Lower leg skin (tissue), 4 donors: ENCODE data around the gene NSMF. TPM values are rescaled to one million over a fixed set of nuclear protein-coding genes. Genes with fewer than 3 reads are reported as not detected.

Source experiments
- DNase-seq, 2 donors: peaks; one replicate each; pipeline ENCODE4 v3.0.0-alpha.2; 2019; ENCODE audit warnings: low spot score in 2 of 2
- H3K4me3 ChIP-seq: fragments of 200-600 bp; sonication (generic); 2 replicates; pipeline ENCODE4 v1.5.1; 2017; ENCODE audit warnings: mild to moderate bottlenecking, low read depth; ENCODE audit not compliant: poor library complexity, severe bottlenecking
- CTCF ChIP-seq, 3 donors: fragments of 450-650 bp; IDR thresholded peaks; one replicate each; pipeline ENCODE4 v1.5.1; 2016; ENCODE audit warnings: antibody characterized with exemption in 3 of 3, mild to moderate bottlenecking in 3 of 3, moderate library complexity in 2 of 3
- POLR2A ChIP-seq, 2 donors: fragments of 450-650 bp; IDR thresholded peaks; one replicate each; pipeline ENCODE4 v1.6.1; 2016 to 2017; ENCODE audit warnings: antibody characterized with exemption in 2 of 2, mild to moderate bottlenecking in 1 of 2, moderate library complexity in 1 of 2
- WGBS, 2 donors: methylation state at CpG; one replicate each; pipeline ENCODE4 v1.1.5; 2018; 5-methylcytosine and 5-hydroxymethylcytosine counted together
- intact Hi-C: fragments of 100-400 bp; cut with DNase I; formaldehyde crosslinking; loops from one replicate; pipeline ENCODE4 v1.15.0; 2023; ENCODE audit warnings: low total_unique reads
- total RNA-seq, 4 donors: library from RNA; depleted of rRNA; stranded (reverse); fragments of >200 nt; gene quantifications; one replicate each; pipeline ENCODE4 v1.1.0, GENCODE V29; 2016

NSMF gene
- total RNA-seq, 4 donors from 2014 or later: 18.6 to 41.8 (median 24.3) TPM

- peak in 1 of 2 donors; percentile 85 for DNase-seq
- TF ChIP-seq POLR2A (IDR thresholded peaks at IDR 0.05) (no peak), CTCF (IDR thresholded peaks at IDR 0.05) (no peak)
- 90 to 94% methylated on average over 9 to 10 of the region's 10 CpGs for WGBS, 2 donors
- no peak overlapping the region for H3K4me3 ChIP-seq
- intact Hi-C loops: loop anchor here (5.0 kb wide), 1 partner anchor 155 kb away; no protein-coding TSS in a partner anchor
These were observed 2.2 kb downstream of the NSMF start for GRCh38 chr9:137456864-137457405.

- no peak overlapping the region for H3K4me3 ChIP-seq
- WGBS, 2 donors: 82 to 88% methylated on average over 12 of the region's 12 CpGs
- intact Hi-C loops: loop anchor here (5.0 kb wide), 1 partner anchor 156 kb away; no protein-coding TSS in a partner anchor
- no peak for TF ChIP-seq POLR2A (IDR thresholded peaks at IDR 0.05)
- TF ChIP-seq CTCF (IDR thresholded peaks at IDR 0.05): no peak
- peak in 1 of 2 donors; percentile 80 for DNase-seq
These were observed 2.9 kb downstream of the NSMF start for GRCh38 chr9:137456061-137456863.

- H3K4me3 ChIP-seq: no peak overlapping the region
- TF ChIP-seq POLR2A (IDR thresholded peaks at IDR 0.05) (no peak), CTCF (IDR thresholded peaks at IDR 0.05) (no peak)
- peak in 1 of 2 donors; percentile 87 for DNase-seq
- intact Hi-C loops: loop anchor here (5.0 kb wide), 1 partner anchor 157 kb away; no protein-coding TSS in a partner anchor
- WGBS, 2 donors: 67 to 76% methylated on average over 7 to 18 of the region's 18 CpGs
These were observed 3.7 kb downstream of the NSMF start for GRCh38 chr9:137455359-137455991.

- no peak overlapping the region for H3K4me3 ChIP-seq
- WGBS, 2 donors: 50 to 64% methylated on average over 27 to 30 of the region's 30 CpGs
- intact Hi-C loops: loop anchor here (5.0 kb wide), 1 partner anchor 158 kb away; no protein-coding TSS in a partner anchor
- TF ChIP-seq CTCF (IDR thresholded peaks at IDR 0.05): no peak
- DNase-seq: peak in 1 of 2 donors; percentile 89
These were observed 4.4 kb downstream of the NSMF start for GRCh38 chr9:137454597-137455358.

- no peak for TF ChIP-seq POLR2A (IDR thresholded peaks at IDR 0.05)
- DNase-seq: peak; percentile 75 to 95
- intact Hi-C loops: no loop called here
- peak overlapping the region; percentile 26 for H3K4me3 ChIP-seq
- WGBS, 2 donors: 7 to 20% methylated on average over 9 to 16 of the region's 24 CpGs
These were observed 5.0 kb downstream of the NSMF start for GRCh38 chr9:137454145-137454596.
